Stimulated activated CD4-positive, alpha-beta T cell treated with anti-CD3 and anti-CD28 coated beads, Interleukin-4, amount 100 ng/mL, for 48 hours (primary cell): ENCODE results near the gene RAD17.
A peak's percentile ranks its signal among the peaks of the same experiment; 100 is the strongest.
"Not testable (repeated sequence)": the region's sequence is repeated elsewhere in the genome, so short reads cannot be mapped to it uniquely, and the experiment has no call there.

Source experiments
- DNase-seq, 2 donors: peaks; one replicate each; pipeline ENCODE4 v3.0.0-alpha.2; 2020; ENCODE audit warnings: low read depth in 2 of 2

Gene RAD17

DNA sequence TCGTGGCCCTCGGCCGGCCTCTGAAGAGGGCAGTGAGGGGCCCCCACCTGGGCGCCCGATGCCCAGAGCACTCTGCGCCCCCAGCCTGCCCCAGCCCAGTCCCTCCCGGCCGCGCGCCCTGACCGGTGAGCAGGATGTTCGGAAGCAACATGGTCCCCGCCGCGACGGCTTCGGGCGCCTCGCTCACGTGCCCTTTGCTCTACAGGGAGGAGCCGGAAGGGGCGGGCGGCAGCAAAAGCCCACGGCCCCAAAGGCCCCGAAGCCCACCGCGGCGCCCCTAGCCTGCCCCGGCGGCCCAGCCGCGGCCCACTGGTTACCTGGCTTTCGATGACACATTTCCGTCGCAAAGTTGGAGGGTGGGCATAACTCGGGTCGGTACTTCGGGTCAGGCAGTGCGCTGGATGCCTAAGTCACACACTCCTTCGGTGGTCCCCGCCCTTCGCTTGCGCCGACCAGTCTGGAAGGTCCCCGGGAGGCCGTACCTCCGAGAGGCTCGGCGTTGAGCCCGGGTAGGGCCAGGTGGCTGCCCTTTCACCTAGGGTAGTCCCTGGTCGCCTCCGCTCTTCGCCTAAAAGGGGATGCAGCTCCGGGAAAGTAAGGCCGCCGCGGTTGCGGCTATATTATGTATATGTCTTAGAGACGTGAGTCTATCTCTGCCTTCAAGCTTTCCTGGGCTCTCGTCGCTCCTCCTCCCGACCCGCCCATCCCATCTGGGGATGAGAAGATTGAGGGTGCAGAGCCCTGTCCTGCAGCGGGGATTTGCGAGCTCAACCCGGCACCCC is at the start of gene RAD17, which contains the start of the genes AK6 and TAF9:
Gene RAD17 (plus strand): TSS at position 479 of the 782 bp plus-strand sequence. CDS start 2,391 bp downstream, outside the sequence.
Gene AK6 (minus strand): TSS at position 181 of the 782 bp plus-strand sequence. CDS start 30 bp downstream, at position 151.
Gene TAF9 (minus strand): TSS at position 181 of the 782 bp plus-strand sequence. CDS start 3,783 bp downstream, outside the sequence.
- peak; percentile 86 to 89 for DNase-seq

- no peak for DNase-seq
Measured at GRCh38 chr5:69326365-69326764, 43.3 kb upstream of the RAD17 start.

DNA sequence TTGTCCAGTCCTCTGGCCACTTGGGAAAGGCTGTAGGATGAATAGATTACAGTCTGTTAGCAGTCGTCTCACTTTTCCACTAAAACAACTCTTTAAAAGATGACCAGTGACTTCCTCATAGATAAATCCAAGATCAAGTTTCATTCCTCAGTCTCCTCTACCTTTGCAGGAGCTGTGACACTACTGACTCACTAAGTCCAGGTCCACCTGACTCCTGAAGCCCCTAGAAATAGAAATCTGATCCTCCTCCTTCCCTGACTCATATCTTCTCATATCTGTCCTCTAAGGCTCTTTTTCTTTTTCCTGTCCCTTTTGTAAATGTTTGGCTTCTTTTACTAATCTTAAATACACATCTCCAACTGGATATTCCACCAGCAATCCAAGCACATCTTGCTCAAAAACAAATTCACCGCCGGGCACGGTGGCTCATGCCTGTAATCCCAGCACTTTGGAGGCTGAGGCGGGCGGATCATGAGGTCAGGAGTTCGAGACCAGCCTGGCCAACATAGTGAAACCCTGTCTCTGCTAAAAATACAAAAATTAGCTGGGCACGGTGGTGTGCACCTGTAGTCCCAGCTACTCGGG is 39.6 kb upstream of the RAD17 start:
- no peak for DNase-seq

- no peak for DNase-seq
Measured at GRCh38 chr5:69331528-69332445, 37.8 kb upstream of the RAD17 start.

GRCh38 chr5:69333668-69334315 is 35.8 kb upstream of the RAD17 start:
- not testable (repeated sequence) for DNase-seq

DNA sequence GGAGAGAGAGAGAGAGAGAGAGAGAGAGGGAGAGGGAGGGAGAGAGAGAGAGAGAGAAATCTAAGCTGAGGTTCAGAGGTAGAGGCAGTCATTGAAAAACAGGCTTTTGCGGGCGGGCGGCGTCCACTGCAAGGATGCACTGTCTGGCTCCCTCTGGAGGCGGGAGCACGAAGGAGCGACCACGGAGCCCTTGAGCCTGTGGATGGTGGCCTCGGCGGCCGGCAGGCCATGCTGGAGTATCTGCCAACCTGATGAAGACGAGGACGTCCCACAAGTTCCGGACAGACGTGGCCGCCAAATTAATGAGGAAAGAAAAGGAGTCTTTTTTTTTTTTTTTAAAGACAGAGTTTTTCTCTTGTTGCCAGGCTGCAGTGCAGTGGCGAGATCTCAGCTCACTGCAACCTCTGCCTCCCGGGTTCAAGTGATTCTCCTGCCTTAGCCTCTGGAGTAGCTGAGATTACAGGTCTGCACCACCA is 34.8 kb upstream of the RAD17 start:
- peak; percentile 58 to 75 for DNase-seq

- DNase-seq: no peak
Measured at GRCh38 chr5:69335341-69335935, 34.2 kb upstream of the RAD17 start.

- DNase-seq: no peak
Measured at GRCh38 chr5:69341520-69342161, 28.0 kb upstream of the RAD17 start.

GRCh38 chr5:69343083-69343482 is 26.5 kb upstream of the RAD17 start:
- DNase-seq: no peak

DNA sequence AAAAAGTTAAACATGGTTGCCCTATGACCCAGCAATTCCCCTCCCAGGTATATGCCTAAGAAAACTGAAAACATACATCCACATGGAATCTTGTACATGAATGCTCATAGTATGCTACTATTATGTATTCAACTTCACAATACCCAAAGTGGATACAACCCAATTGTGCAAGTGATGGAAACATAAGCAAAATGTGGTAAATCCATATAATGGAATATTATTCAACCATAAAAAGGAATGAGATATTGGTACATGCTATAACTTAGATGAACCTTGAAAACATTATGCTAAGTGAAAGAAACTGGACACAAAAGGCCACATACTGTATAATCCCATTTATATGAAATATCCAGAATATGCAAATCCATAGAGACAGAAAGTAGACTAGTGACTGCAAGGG is 19.0 kb upstream of the RAD17 start:
- no peak for DNase-seq

DNA sequence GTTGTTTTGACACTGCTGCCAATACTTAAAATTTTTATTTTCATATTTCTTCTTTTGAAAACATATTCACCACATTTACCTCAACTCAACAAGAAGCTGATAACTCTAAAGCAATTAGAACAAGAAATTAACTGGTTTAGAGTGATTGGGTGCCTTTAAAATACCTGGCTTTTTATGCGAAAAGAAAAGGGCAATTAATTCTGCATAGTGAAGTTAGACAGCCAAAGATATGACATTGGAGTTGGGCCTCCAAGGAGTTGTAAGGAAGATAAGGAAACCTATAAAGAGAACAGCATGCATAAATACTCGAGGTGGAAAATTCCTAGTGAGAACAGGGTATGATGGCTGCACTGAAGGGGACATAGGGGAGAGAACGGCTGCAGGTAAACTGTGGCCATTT is 9.9 kb upstream of the RAD17 start:
- no peak for DNase-seq

DNA sequence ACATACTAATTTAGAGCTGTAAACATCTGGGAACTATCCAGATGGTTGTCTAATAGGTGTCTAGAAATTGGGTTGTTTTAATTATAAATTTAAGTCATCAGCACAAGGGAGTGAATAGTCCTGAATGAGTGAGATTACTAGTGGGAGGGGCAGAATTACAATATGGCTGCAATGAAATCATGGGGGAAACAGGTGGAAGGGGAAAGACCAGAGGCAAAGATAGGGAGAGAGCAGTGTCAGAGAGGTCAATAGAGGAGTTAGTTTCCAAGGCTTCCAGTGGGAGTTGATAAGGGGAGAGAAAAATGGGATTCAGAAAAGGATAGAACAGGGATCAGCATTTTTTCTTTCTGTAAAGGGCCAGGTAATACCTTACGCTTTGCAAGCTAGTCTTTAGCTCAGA is 9.2 kb upstream of the RAD17 start:
- DNase-seq: no peak

- DNase-seq: no peak
Measured at GRCh38 chr5:69364414-69364813, 5.2 kb upstream of the RAD17 start.

DNA sequence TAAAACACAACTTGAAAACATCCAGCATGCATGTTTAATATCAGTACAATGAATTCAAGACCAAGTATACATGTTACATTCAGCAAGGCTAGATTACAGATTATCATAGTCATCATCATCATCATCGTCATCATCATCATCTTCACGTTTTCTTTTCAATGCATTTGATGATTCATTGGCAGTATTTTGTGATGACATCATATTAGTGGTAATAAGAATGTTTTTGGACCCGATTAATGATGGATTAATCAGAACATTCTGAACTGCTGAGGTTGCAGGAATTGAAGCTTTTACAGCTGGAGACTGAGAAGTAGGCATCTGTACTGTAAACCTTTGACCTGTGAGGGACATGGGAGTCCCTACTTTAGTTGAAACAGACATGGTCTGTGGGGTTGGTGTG is 4.8 kb upstream of the RAD17 start:
- no peak for DNase-seq

- DNase-seq: no peak
Measured at GRCh38 chr5:69367697-69368279, 1.8 kb upstream of the RAD17 start.

- no peak for DNase-seq
Measured at GRCh38 chr5:69368458-69369339, 919 bp upstream of the RAD17 start.

DNA sequence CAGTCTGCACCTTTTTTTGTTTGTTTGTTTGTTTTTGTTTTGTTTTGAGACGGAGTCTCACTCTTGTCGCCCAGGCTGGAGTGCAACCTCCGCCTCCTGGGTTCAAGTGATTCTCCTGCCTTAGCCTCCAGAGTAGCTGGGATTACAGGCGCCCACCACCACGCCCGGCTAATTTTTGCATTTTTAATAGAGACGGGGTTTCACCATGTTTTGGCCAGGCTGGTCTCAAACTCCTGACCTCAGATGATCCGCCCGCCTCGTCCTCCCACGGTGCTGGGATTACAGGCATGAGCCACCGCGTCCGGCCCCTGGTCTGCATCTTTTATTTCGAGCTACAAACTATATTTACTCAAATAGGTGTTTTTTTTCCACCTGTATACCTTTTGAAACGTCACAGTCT is 717 bp downstream of the RAD17 start:
- not testable (repeated sequence) for DNase-seq

- DNase-seq: no peak
Measured at GRCh38 chr5:69372394-69372793, 2.8 kb downstream of the RAD17 start.

GRCh38 chr5:69374911-69375446 is 5.4 kb downstream of the RAD17 start:
- no peak for DNase-seq
